Measurements from ENCODE around the gene CRISPLD2. TPM values are rescaled to one million over a fixed set of nuclear protein-coding genes. Genes with fewer than 3 reads are reported as not detected.

The CRISPLD2 gene, protein sequence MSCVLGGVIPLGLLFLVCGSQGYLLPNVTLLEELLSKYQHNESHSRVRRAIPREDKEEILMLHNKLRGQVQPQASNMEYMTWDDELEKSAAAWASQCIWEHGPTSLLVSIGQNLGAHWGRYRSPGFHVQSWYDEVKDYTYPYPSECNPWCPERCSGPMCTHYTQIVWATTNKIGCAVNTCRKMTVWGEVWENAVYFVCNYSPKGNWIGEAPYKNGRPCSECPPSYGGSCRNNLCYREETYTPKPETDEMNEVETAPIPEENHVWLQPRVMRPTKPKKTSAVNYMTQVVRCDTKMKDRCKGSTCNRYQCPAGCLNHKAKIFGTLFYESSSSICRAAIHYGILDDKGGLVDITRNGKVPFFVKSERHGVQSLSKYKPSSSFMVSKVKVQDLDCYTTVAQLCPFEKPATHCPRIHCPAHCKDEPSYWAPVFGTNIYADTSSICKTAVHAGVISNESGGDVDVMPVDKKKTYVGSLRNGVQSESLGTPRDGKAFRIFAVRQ
- 2.7 to 3.8 TPM (median 3.5 TPM) in 5 replicates for total RNA-seq (2022; extraction: Qiagen RNA extraction; ENCODE audit: low read depth)

GRCh38 chr16:84819644-84820304 is at the start of gene CRISPLD2:
Gene CRISPLD2, plus strand, starts transcription at chr16:84819985. Its CDS starts 18,511 bp downstream, at chr16:84838496.

Other genes starting within 250 kb of the CRISPLD2 start
- 468 to 629 TPM (median 585 TPM) in 5 replicates for gene COTL1, start 201.9 kb upstream of the CRISPLD2 start, total RNA-seq (2022; extraction: Qiagen RNA extraction; ENCODE audit: low read depth)
- gene KLHL36, start 171.5 kb upstream of the CRISPLD2 start, total RNA-seq (2022; extraction: Qiagen RNA extraction; ENCODE audit: low read depth) = 17.0 to 25.9 TPM (median 22.9 TPM) in 5 replicates
- gene USP10, start 120.0 kb upstream of the CRISPLD2 start, total RNA-seq (2022; extraction: Qiagen RNA extraction; ENCODE audit: low read depth) = 79.3 to 86.7 TPM (median 82.4 TPM) in 5 replicates
- 53.1 to 68.2 TPM (median 64.5 TPM) in 5 replicates for gene ZDHHC7, start 191.6 kb downstream of the CRISPLD2 start, total RNA-seq (2022; extraction: Qiagen RNA extraction; ENCODE audit: low read depth)
- 1.3 to 2.2 TPM (median 2.0 TPM) in 5 replicates for gene KIAA0513, start 207.8 kb downstream of the CRISPLD2 start, total RNA-seq (2022; extraction: Qiagen RNA extraction; ENCODE audit: low read depth)